Endothelial cell of umbilical vein (primary cell): Measurements from ENCODE around the gene CACNA1F. TPM values are rescaled to one million over a fixed set of nuclear protein-coding genes. Genes with fewer than 3 reads are reported as not detected.

Source experiments
- BruUV-seq: library from RNA; stranded (reverse); fragments of 400-500 nt; replicated peaks from 2 replicates; lab custom pipeline; 2021; lab: Mats Ljungman, UMichigan
- CTCF ChIA-PET: fragments of 300-600, 350-600 bp; sonication (Branson Sonifier 250); formaldehyde crosslinking; loops from one replicate; lab custom pipeline; 2021; ENCODE audit warnings: antibody characterized with exemption, inconsistent platforms; lab: Charles Lee
- POLR2A ChIA-PET: fragments of 300-600, 350-600 bp; sonication (Branson Sonifier 250); formaldehyde crosslinking; loops from one replicate; lab custom pipeline; 2021; ENCODE audit warnings: antibody characterized with exemption, inconsistent platforms; lab: Charles Lee
- DNase-seq: peaks from one replicate; pipeline ENCODE4 v3.0.0-alpha.2; 2011; ENCODE audit warnings: low read depth, low spot score
- FAIRE-seq: peaks from 2 replicates; lab custom pipeline; 2011; peaks lifted over from hg19 to GRCh38; lab: Jason Lieb, UNC
- H2AFZ ChIP-seq: 2 replicates; pipeline ENCODE4 v1.6.0; 2012; ENCODE audit warnings: low read depth, low read length, control low read depth, inconsistent platforms
- H3K27ac ChIP-seq: 2 replicates; pipeline ENCODE4 v1.5.1; 2011; ENCODE audit warnings: low read depth, mild to moderate bottlenecking, control low read depth, low read length, moderate library complexity; ENCODE audit not compliant: insufficient read depth
- H3K27me3 ChIP-seq, 2 experiments: 2 replicates each; pipeline versions ENCODE4 v1.6.0 to v1.6.1; 2011; ENCODE audit warnings: low read length in 2 of 2, mixed read lengths in 1 of 2; ENCODE audit not compliant: control insufficient read depth in 2 of 2, insufficient read depth in 2 of 2
- H3K36me3 ChIP-seq, 2 experiments: 2 replicates in 1 of 2; 3 replicates in 1 of 2; pipeline ENCODE4 v1.5.1; 2011; ENCODE audit warnings: low read length in 2 of 2, mild to moderate bottlenecking in 1 of 2, moderate library complexity in 1 of 2; ENCODE audit not compliant: control insufficient read depth in 2 of 2, insufficient read depth in 2 of 2; ENCODE audit errors: extremely low read depth in 1 of 2
- H3K4me1 ChIP-seq: 3 replicates; pipeline ENCODE4 v1.5.1; 2011; ENCODE audit warnings: mild to moderate bottlenecking, low read length; ENCODE audit not compliant: control insufficient read depth, insufficient read depth; ENCODE audit errors: extremely low read depth
- H3K4me2 ChIP-seq: 2 replicates; pipeline ENCODE4 v1.6.1; 2011; ENCODE audit warnings: low read length, control low read depth, mixed read lengths; ENCODE audit not compliant: insufficient read depth
- H3K4me3 ChIP-seq, 3 experiments: fragments of 200-600 bp in 1 of 3; sonication (generic), shearing (Covaris generic) in 1 of 3; replicated peaks in 1 of 3; 2 replicates each; pipeline ENCODE4 v1.5.1; 2011 to 2016; ENCODE audit warnings: control low read depth in 3 of 3, low read length in 3 of 3, mild to moderate bottlenecking in 2 of 3, inconsistent platforms in 1 of 3, low read depth in 1 of 3, moderate library complexity in 1 of 3; ENCODE audit not compliant: insufficient read depth in 1 of 3
- H3K79me2 ChIP-seq: 2 replicates; pipeline ENCODE4 v1.6.0; 2012; ENCODE audit warnings: low read length, inconsistent platforms; ENCODE audit not compliant: control insufficient read depth, insufficient read depth
- H3K9ac ChIP-seq: replicated peaks from 2 replicates; pipeline ENCODE3; 2011; ENCODE audit warnings: low read length, control low read depth; ENCODE audit not compliant: insufficient read depth; ENCODE audit errors: extremely low read depth
- H3K9me1 ChIP-seq: replicated peaks from 3 replicates; pipeline ENCODE4 v1.6.0; 2011; ENCODE audit warnings: mild to moderate bottlenecking, low read length; ENCODE audit not compliant: control insufficient read depth, insufficient read depth; ENCODE audit errors: extremely low read depth
- H3K9me3 ChIP-seq: replicated peaks from 2 replicates; pipeline ENCODE4 v1.5.1; 2012; ENCODE audit warnings: low read length, inconsistent platforms; ENCODE audit not compliant: control insufficient read depth, insufficient read depth
- H4K20me1 ChIP-seq: replicated peaks from 2 replicates; pipeline ENCODE3; 2011; ENCODE audit warnings: mild to moderate bottlenecking, low read length; ENCODE audit not compliant: control insufficient read depth, insufficient read depth; ENCODE audit errors: extremely low read depth
- CTCF ChIP-seq, 2 donors: IDR thresholded peaks; 1 replicate in 1 of 2; 2 replicates in 1 of 2; pipeline ENCODE4 v1.5.1; 2011; ENCODE audit warnings: low read length in 2 of 2, mild to moderate bottlenecking in 2 of 2, moderate library complexity in 2 of 2, control low read depth in 1 of 2, inconsistent platforms in 1 of 2, low read depth in 1 of 2; ENCODE audit not compliant: insufficient read depth in 1 of 2; ENCODE audit errors: extremely low read depth in 1 of 2
- EZH2 ChIP-seq: IDR thresholded peaks from 2 replicates; pipeline ENCODE4 v1.6.1; 2012; ENCODE audit warnings: borderline replicate concordance, low read depth, mild to moderate bottlenecking, moderate library complexity, low read length, inconsistent platforms; ENCODE audit not compliant: severe bottlenecking
- FOS ChIP-seq: IDR thresholded peaks from 2 replicates; pipeline ENCODE4 v1.6.1; 2011; ENCODE audit warnings: mild to moderate bottlenecking, low read length, moderate library complexity, borderline replicate concordance; ENCODE audit not compliant: insufficient read depth
- GATA2 ChIP-seq: IDR thresholded peaks from 2 replicates; pipeline ENCODE4 v1.7.0; 2011; ENCODE audit warnings: low read depth, mild to moderate bottlenecking, moderate library complexity, mixed read lengths, low read length; ENCODE audit not compliant: insufficient read length, insufficient read depth
- JUN ChIP-seq: IDR thresholded peaks from 2 replicates; pipeline ENCODE4 v1.6.1; 2011; ENCODE audit warnings: borderline replicate concordance, low read depth; ENCODE audit not compliant: insufficient read length, insufficient read depth
- MYC ChIP-seq: IDR thresholded peaks from one replicate; pipeline ENCODE4 v1.6.1; 2011; ENCODE audit warnings: mild to moderate bottlenecking, low read depth, low read length
- POLR2A ChIP-seq: IDR thresholded peaks from 2 replicates; pipeline ENCODE4 v1.6.1; 2012; ENCODE audit warnings: low read depth, mild to moderate bottlenecking, control low read depth, low read length
- POLR2AphosphoS5 ChIP-seq: IDR thresholded peaks from 2 replicates; pipeline ENCODE4 v1.6.1; 2012; ENCODE audit warnings: low read depth, mild to moderate bottlenecking, control low read depth, low read length, moderate library complexity; ENCODE audit not compliant: insufficient read depth
- dilution Hi-C: fragments of 300-500 bp; cut with MboI; formaldehyde crosslinking; loops from one replicate; pipeline ENCODE4 v1.15.0; 2019; ENCODE audit warnings: low sequenced_read_pairs; ENCODE audit not compliant: extremely low pct_ligation_motif_present
- intact Hi-C: fragments of 100-400 bp; cut with micrococcal nuclease; formaldehyde crosslinking; loops from one replicate; pipeline ENCODE4 v1.10.0; 2022
- polyA plus RNA-seq, 4 experiments: library from polyadenylated mRNA; depleted of rRNA in 3 of 4; stranded (reverse) in 3 of 4; unstranded in 1 of 4; fragments of >200 nt; gene quantifications; 2 replicates each; pipeline versions ENCODE4 v1.2.1 to v1.2.3, GENCODE V29; 2011 to 2012; ENCODE audit warnings: missing spikeins in 1 of 4
- total RNA-seq: library from RNA; stranded (reverse); gene quantifications from 2 replicates; pipeline ENCODE4 v1.2.3, GENCODE V29; 2021
- TF ChIP-seq, protein P1 (sequence below): IDR thresholded peaks from 2 replicates; pipeline ENCODE4 v1.6.1; 2011; ENCODE audit not compliant: insufficient read depth, insufficient read length

CACNA1F gene
- total and polyA plus RNA-seq, 2 donors (not counting 3 experiments of a cell fraction or from before 2014, with no cell fraction given) = not detected

GRCh38 chrX:49263631-49264030 lies 30.5 kb upstream of the CACNA1F start:
- DNase-seq = no peak
- Histone ChIP-seq H3K9ac (no peak overlapping the region), H3K27me3 (no peaks in the 10 kb centered on the region), H3K79me2 (no peaks in the 10 kb centered on the region), H2AFZ (no peak overlapping the region), H3K9me3 (no peaks in the 10 kb centered on the region), H3K4me2 (no peak overlapping the region), H3K36me3 (no peaks in the 10 kb centered on the region), H3K27ac (no peak overlapping the region), H3K4me3 (no peak overlapping the region), H4K20me1 (no peaks in the 10 kb centered on the region), H3K4me1 (no peaks in the 10 kb centered on the region), H3K9me1 (no peaks in the 10 kb centered on the region)
- no peak for TF ChIP-seq CTCF (IDR thresholded peaks at IDR 0.05; ENCODE audit: extremely low read depth in 1 of 2, insufficient read depth in 1 of 2, low read depth in 1 of 2, low read length in 2 of 2)
- no peak for TF ChIP-seq POLR2AphosphoS5
- no peak for TF ChIP-seq JUN
- TF ChIP-seq GATA2 = no peak
- TF ChIP-seq FOS = no peak
- no peak for TF ChIP-seq POLR2A
- TF ChIP-seq MYC = no peak
- TF ChIP-seq, protein P1, sequence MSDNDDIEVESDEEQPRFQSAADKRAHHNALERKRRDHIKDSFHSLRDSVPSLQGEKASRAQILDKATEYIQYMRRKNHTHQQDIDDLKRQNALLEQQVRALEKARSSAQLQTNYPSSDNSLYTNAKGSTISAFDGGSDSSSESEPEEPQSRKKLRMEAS = no peak
- no peak for TF ChIP-seq EZH2
- dilution Hi-C loops (no loop called here), intact Hi-C loops (loop anchor here (10.0 kb wide), 1 partner anchor 369 kb away; the partner anchor contains the start of genes PQBP1 and TIMM17B)
- ChIA-PET CTCF (interaction anchor here (1.0 kb wide), 1 partner anchor 71 kb away, joined by 3 read pairs; no protein-coding TSS in a partner anchor), POLR2A (no interaction called here)
- FAIRE-seq = no peak
- BruUV-seq = no TSS peak
